Breast epithelium (tissue), 4 donors: ENCODE measurements around the gene STXBP5. TPM values are rescaled to one million over a fixed set of nuclear protein-coding genes. Genes with fewer than 3 reads are reported as not detected.

Source experiments
- DNase-seq, 2 donors: peaks; one replicate each; pipeline ENCODE4 v3.0.0-alpha.2; 2019; ENCODE audit warnings: low spot score in 2 of 2
- H3K27ac ChIP-seq, 2 donors: fragments of 200-600 bp; sonication (generic) in 1 of 2; one replicate each; pipeline ENCODE4 v1.5.1; 2016 to 2019; ENCODE audit warnings: mild to moderate bottlenecking in 1 of 2
- H3K27me3 ChIP-seq, 2 donors: fragments of 200-600 bp; sonication (generic) in 1 of 2; one replicate each; pipeline versions ENCODE4 v1.5.1 to v1.6.0; 2017 to 2019; ENCODE audit warnings: control low read depth in 1 of 2, mild to moderate bottlenecking in 1 of 2
- H3K36me3 ChIP-seq: fragments of 200-600 bp; one replicate; pipeline ENCODE4 v1.5.1; 2019
- H3K4me1 ChIP-seq, 2 donors: fragments of 200-600 bp; sonication (generic); one replicate each; pipeline ENCODE4 v1.5.1; 2016 to 2019; ENCODE audit warnings: control low read depth in 1 of 2
- H3K4me3 ChIP-seq, 3 donors: fragments of 200-600 bp; sonication (generic); 1 replicate in 2 of 3; 2 replicates in 1 of 3; pipeline ENCODE4 v1.5.1; 2016 to 2019; ENCODE audit warnings: mild to moderate bottlenecking in 3 of 3, moderate library complexity in 2 of 3
- H3K9me3 ChIP-seq, 2 donors: fragments of 200-600 bp; sonication (generic) in 1 of 2; one replicate each; pipeline ENCODE4 v1.5.1; 2016 to 2019; ENCODE audit warnings: control low read depth in 1 of 2
- CTCF ChIP-seq, 3 donors: fragments of 450-650 bp; IDR thresholded peaks; one replicate each; pipeline ENCODE4 v1.5.1; 2016 to 2017; ENCODE audit warnings: antibody characterized with exemption in 3 of 3, mild to moderate bottlenecking in 3 of 3, moderate library complexity in 3 of 3
- POLR2A ChIP-seq: fragments of 450-650 bp; IDR thresholded peaks from one replicate; pipeline ENCODE4 v1.6.1; 2016; ENCODE audit warnings: antibody characterized with exemption, mild to moderate bottlenecking, moderate library complexity
- POLR2AphosphoS5 ChIP-seq, 3 donors: sonication (generic); formaldehyde crosslinking; IDR thresholded peaks; one replicate each; pipeline ENCODE4 v1.6.1; 2017; ENCODE audit warnings: antibody characterized with exemption in 3 of 3
- intact Hi-C: fragments of 100-400 bp; cut with DNase I; formaldehyde crosslinking; loops from one replicate; pipeline ENCODE4 v1.15.1; 2023; ENCODE audit warnings: low total_unique reads
- total RNA-seq, 3 donors: library from RNA; depleted of rRNA; stranded (reverse); fragments of >200 nt; gene quantifications; one replicate each; pipeline ENCODE4 v1.1.0, GENCODE V29; 2016

Gene STXBP5
- total RNA-seq, 3 donors from 2014 or later, result 21.3 to 43.6 (median 26.9) TPM

GRCh38 chr6:147430811-147431210 is 226.6 kb downstream of the STXBP5 start:
- Histone ChIP-seq H3K9me3 (no peaks in the 10 kb centered on the region), H3K27ac (no peak overlapping the region), H3K4me3 (no peak overlapping the region), H3K27me3 (no peaks in the 10 kb centered on the region), H3K36me3 (no peaks in the 10 kb centered on the region), H3K4me1 (no peaks in the 10 kb centered on the region)
- DNase-seq, result no peak
- TF ChIP-seq POLR2AphosphoS5 (IDR thresholded peaks at IDR 0.05) (no peak), CTCF (IDR thresholded peaks at IDR 0.05) (no peak), POLR2A (no peak)
- intact Hi-C loops, result no loop called here

GRCh38 chr6:147434076-147434475 is 229.9 kb downstream of the STXBP5 start:
- Histone ChIP-seq H3K36me3 (no peaks in the 10 kb centered on the region), H3K4me1 (no peaks in the 10 kb centered on the region), H3K27ac (no peak overlapping the region), H3K4me3 (no peak overlapping the region), H3K9me3 (no peaks in the 10 kb centered on the region), H3K27me3 (no peaks in the 10 kb centered on the region)
- intact Hi-C loops, result no loop called here
- DNase-seq, result no peak
- TF ChIP-seq POLR2AphosphoS5 (IDR thresholded peaks at IDR 0.05), result no peak
- TF ChIP-seq POLR2A, result no peak
- TF ChIP-seq CTCF (IDR thresholded peaks at IDR 0.05), result no peak

- Histone ChIP-seq H3K36me3 (no peaks in the 10 kb centered on the region), H3K27ac (no peak overlapping the region), H3K4me3 (no peak overlapping the region), H3K27me3 (no peaks in the 10 kb centered on the region), H3K4me1 (no peaks in the 10 kb centered on the region), H3K9me3 (no peaks in the 10 kb centered on the region)
- intact Hi-C loops, result no loop called here
- no peak for DNase-seq
- TF ChIP-seq POLR2A, result no peak
- TF ChIP-seq CTCF (IDR thresholded peaks at IDR 0.05), result no peak
- TF ChIP-seq POLR2AphosphoS5 (IDR thresholded peaks at IDR 0.05), result no peak
Observed at GRCh38 chr6:147434516-147434915, 230.3 kb downstream of the STXBP5 start.

GRCh38 chr6:147437615-147438014 is 233.4 kb downstream of the STXBP5 start:
- Histone ChIP-seq H3K4me3 (no peak overlapping the region), H3K9me3 (no peaks in the 10 kb centered on the region), H3K27ac (no peak overlapping the region), H3K27me3 (no peaks in the 10 kb centered on the region), H3K36me3 (no peaks in the 10 kb centered on the region), H3K4me1 (no peaks in the 10 kb centered on the region)
- TF ChIP-seq CTCF (IDR thresholded peaks at IDR 0.05), result no peak
- TF ChIP-seq POLR2A, result no peak
- TF ChIP-seq POLR2AphosphoS5 (IDR thresholded peaks at IDR 0.05), result no peak
- intact Hi-C loops, result no loop called here
- DNase-seq, result no peak

- H3K9me3 ChIP-seq, result no peaks in the 10 kb centered on the region
- H3K4me1 ChIP-seq, result no peaks in the 10 kb centered on the region
- intact Hi-C loops, result no loop called here
- no peak overlapping the region for H3K27ac ChIP-seq
- H3K36me3 ChIP-seq, result no peaks in the 10 kb centered on the region
- TF ChIP-seq CTCF (IDR thresholded peaks at IDR 0.05) (no peak), POLR2A (no peak), POLR2AphosphoS5 (IDR thresholded peaks at IDR 0.05) (no peak)
- no peaks in the 10 kb centered on the region for H3K27me3 ChIP-seq
- no peak for DNase-seq
- no peak overlapping the region for H3K4me3 ChIP-seq
Observed at GRCh38 chr6:147438758-147439528, 234.7 kb downstream of the STXBP5 start.
